ENCODE results near the gene F10. TPM values are rescaled to one million over a fixed set of nuclear protein-coding genes. Genes with fewer than 3 reads are reported as not detected.

F10 gene
- total and polyA plus RNA-seq, 9 of the 15 experiments (the other 6 are each of a cell fraction or from before 2014, with no cell fraction given): 0.04 to 0.09 (median 0.07) TPM; not detected in 5

DNA sequence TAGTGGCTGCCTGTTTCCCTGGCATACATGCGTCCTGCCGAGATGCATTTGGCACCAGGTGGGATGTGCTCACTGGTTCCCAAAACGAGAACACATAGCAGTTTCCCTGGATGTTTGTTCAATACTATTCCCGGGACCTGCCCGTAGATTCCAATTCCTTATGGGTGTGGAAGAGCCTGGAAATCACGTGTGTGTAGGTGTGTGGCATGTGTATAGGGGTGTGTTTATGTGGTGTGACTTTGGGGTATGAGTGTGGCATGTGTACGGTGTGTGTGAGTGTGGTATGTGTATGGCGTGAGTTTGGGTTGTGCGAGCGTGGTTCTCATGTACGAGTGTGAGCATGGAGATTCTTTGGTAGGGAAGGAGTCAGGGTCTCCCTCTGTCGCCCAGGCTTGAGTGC is 19.9 kb upstream of the F10 start:
- Histone ChIP-seq H3K79me2 (ENCODE audit: control insufficient read depth, insufficient read depth, low read length) (no peaks in the 10 kb centered on the region), H3K9me3 (replicated peaks; ENCODE audit: control insufficient read depth, insufficient read depth, low read depth, low read length) (no peaks in the 10 kb centered on the region), H3K4me2 (ENCODE audit: insufficient read depth, low read length) (no peak overlapping the region), H2AFZ (ENCODE audit: low read depth, low read length) (no peak overlapping the region), H3K4me1 (replicated peaks in 1 of 2; ENCODE audit: control insufficient read depth in 2 of 2, insufficient read depth in 2 of 2, low read length in 2 of 2) (peaks cover 0 to 14% of the 10 kb centered on the region in 2 experiments; a peak in 2 of 5 replicates), H3K9ac (ENCODE audit: insufficient read depth in 1 of 2, low read depth in 2 of 2, low read length in 2 of 2) (no peak overlapping the region), H3K36me3 (ENCODE audit: control insufficient read depth, insufficient read depth, low read length) (no peaks in the 10 kb centered on the region), H3K4me3 (no peak overlapping the region), H3K27me3 (ENCODE audit: control insufficient read depth in 2 of 2, insufficient read depth in 2 of 2, low read length in 2 of 2) (peaks cover 19 to 51% of the 10 kb centered on the region in 2 experiments), H4K20me1 (replicated peaks; ENCODE audit: control insufficient read depth, insufficient read depth, low read length) (0 out of 2 replicates have a peak, but pooled peaks cover 7% of the 10 kb centered on the region), H3K27ac (ENCODE audit: extremely low read depth, low read depth, low read length) (no peak overlapping the region), H3K9me1 (ENCODE audit: control insufficient read depth, insufficient read depth, low read length) (no peaks in the 10 kb centered on the region)
- intact Hi-C loops (cut with micrococcal nuclease) (no loop called here), in situ Hi-C loops (cut with MboI) (no loop called here)
- no peak for ATAC-seq
- no peak for DNase-seq (ENCODE audit: extremely low read depth in 1 of 4, low spot score in 3 of 4)
- ChIA-PET CTCF (ENCODE audit: low intra/inter-chr PET ratio) (no interaction called here), POLR2A (interaction anchor here (0.6 kb wide), 1 partner anchor 461 kb away, joined by 4 read pairs; no protein-coding TSS in a partner anchor)
- no TSS peak for BruUV-seq (replicated peaks)
- TF ChIP-seq PPARD (CRISPR knock-in tag; IDR thresholded peaks at IDR 0.05) (no peak), KAT7 (CRISPR knock-in tag; IDR thresholded peaks at IDR 0.05; ENCODE audit: borderline replicate concordance) (no peak), SIN3A (IDR thresholded peaks at IDR 0.05; ENCODE audit: borderline replicate concordance in 2 of 2, control insufficient read depth in 1 of 2, low read depth in 2 of 2, low read length in 2 of 2) (no peak), TRIM28 (IDR thresholded peaks at IDR 0.05) (no peak)
- 1% methylated on average over 12 of the region's 12 CpGs for WGBS (ENCODE audit: insufficient coverage, low coverage, missing lambda C conversion rate)
- no peak for FAIRE-seq

DNA sequence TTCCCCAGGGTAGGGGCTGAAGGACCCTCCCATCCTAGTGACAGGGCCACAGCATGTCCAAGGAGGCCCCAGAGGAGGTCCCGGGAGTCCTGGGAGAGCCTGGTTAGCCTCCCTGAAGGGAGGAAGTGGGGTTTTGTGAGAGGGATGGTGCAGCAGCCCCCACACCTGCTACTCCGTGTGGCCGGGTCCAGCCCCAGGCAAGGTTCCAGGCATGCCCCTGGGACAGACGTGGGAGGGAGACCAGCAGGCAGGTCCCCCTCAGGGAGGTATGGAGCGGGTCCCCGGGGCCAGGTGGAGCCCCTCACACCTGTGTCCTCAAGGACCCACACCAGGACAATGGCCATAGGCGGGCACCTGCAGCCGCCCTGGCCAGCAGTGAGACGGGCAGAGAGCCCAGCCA is 19.0 kb upstream of the F10 start:
- Histone ChIP-seq H4K20me1 (replicated peaks; ENCODE audit: control insufficient read depth, insufficient read depth, low read length) (0 out of 2 replicates have a peak, but pooled peaks cover 7% of the 10 kb centered on the region), H3K36me3 (ENCODE audit: control insufficient read depth, insufficient read depth, low read length) (no peaks in the 10 kb centered on the region), H3K27ac (ENCODE audit: extremely low read depth, low read depth, low read length) (no peak overlapping the region), H3K9ac (ENCODE audit: insufficient read depth in 1 of 2, low read depth in 2 of 2, low read length in 2 of 2) (no peak overlapping the region), H3K9me1 (ENCODE audit: control insufficient read depth, insufficient read depth, low read length) (no peaks in the 10 kb centered on the region), H3K27me3 (ENCODE audit: control insufficient read depth in 2 of 2, insufficient read depth in 2 of 2, low read length in 2 of 2) (peaks cover 11 to 42% of the 10 kb centered on the region in 2 experiments), H3K4me1 (replicated peaks in 1 of 2; ENCODE audit: control insufficient read depth in 2 of 2, insufficient read depth in 2 of 2, low read length in 2 of 2) (peaks cover 0 to 10% of the 10 kb centered on the region in 2 experiments; a peak in 2 of 5 replicates), H3K9me3 (replicated peaks; ENCODE audit: control insufficient read depth, insufficient read depth, low read depth, low read length) (no peaks in the 10 kb centered on the region), H3K4me3 (no peak overlapping the region), H2AFZ (ENCODE audit: low read depth, low read length) (no peak overlapping the region), H3K4me2 (ENCODE audit: insufficient read depth, low read length) (no peak overlapping the region), H3K79me2 (ENCODE audit: control insufficient read depth, insufficient read depth, low read length) (no peaks in the 10 kb centered on the region)
- POLR2A ChIA-PET: no interaction called here
- no TSS peak for BruUV-seq (replicated peaks)
- no peak for TF ChIP-seq KDM4B (IDR thresholded peaks at IDR 0.05; ENCODE audit: borderline replicate concordance in 2 of 2, low read depth in 1 of 2)
- FAIRE-seq (no peak), DNase-seq (ENCODE audit: extremely low read depth in 1 of 4, low spot score in 3 of 4) (no peak), ATAC-seq (no peak)
- intact Hi-C loops (cut with micrococcal nuclease) (no loop called here), in situ Hi-C loops (cut with MboI) (no loop called here)
- CTCF ChIA-PET (ENCODE audit: low intra/inter-chr PET ratio): no interaction called here
- 0% methylated on average over 4 of the region's 9 CpGs for WGBS (ENCODE audit: insufficient coverage, low coverage, missing lambda C conversion rate)

All from K562 (cell line).